ENCODE measurements around the gene INSR.

- TF ChIP-seq NRF1 (IDR thresholded peaks at IDR 0.05; ENCODE audit: low read depth, low read length) (no peak), TAF1 (IDR thresholded peaks at IDR 0.05; ENCODE audit: borderline replicate concordance, low read depth, low read length) (no peak), EZH2phosphoT487 (IDR thresholded peaks at IDR 0.05; ENCODE audit: borderline replicate concordance, low read depth) (no peak), CHD2 (IDR thresholded peaks at IDR 0.05; ENCODE audit: low read length, partially characterized antibody) (no peak), RAD21 (IDR thresholded peaks at IDR 0.05; ENCODE audit: low read length) (no peak), MXI1 (IDR thresholded peaks at IDR 0.05; ENCODE audit: low read depth, low read length) (no peak), FOXJ3 (CRISPR knock-in tag; IDR thresholded peaks at IDR 0.05) (no peak)
- TF ChIP-seq, protein P1, sequence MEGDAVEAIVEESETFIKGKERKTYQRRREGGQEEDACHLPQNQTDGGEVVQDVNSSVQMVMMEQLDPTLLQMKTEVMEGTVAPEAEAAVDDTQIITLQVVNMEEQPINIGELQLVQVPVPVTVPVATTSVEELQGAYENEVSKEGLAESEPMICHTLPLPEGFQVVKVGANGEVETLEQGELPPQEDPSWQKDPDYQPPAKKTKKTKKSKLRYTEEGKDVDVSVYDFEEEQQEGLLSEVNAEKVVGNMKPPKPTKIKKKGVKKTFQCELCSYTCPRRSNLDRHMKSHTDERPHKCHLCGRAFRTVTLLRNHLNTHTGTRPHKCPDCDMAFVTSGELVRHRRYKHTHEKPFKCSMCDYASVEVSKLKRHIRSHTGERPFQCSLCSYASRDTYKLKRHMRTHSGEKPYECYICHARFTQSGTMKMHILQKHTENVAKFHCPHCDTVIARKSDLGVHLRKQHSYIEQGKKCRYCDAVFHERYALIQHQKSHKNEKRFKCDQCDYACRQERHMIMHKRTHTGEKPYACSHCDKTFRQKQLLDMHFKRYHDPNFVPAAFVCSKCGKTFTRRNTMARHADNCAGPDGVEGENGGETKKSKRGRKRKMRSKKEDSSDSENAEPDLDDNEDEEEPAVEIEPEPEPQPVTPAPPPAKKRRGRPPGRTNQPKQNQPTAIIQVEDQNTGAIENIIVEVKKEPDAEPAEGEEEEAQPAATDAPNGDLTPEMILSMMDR (IDR thresholded peaks at IDR 0.05): no peak
Observed at GRCh38 chr19:7179917-7180306, 114.3 kb downstream of the INSR start.
